ENCODE results near the gene MRPL1. TPM values are rescaled to one million over a fixed set of nuclear protein-coding genes. Genes with fewer than 3 reads are reported as not detected.

Gene MRPL1
- total and polyA plus RNA-seq, 10 donors = 14.4 to 53.7 (median 26.6) TPM

- WGBS, 5 donors = 31 to 43% (median 36%) methylated on average over 8 of the region's 8 CpGs
- TF ChIP-seq POLR2AphosphoS5 (IDR thresholded peaks at IDR 0.05) (peak in 1 of 3 donors; percentile 14), CTCF (IDR thresholded peaks at IDR 0.05 in 8 of 11, conservative IDR thresholded peaks at IDR 0.05 in 3 of 11) (no peak), POLR2A (IDR thresholded peaks at IDR 0.05) (no peak)
- H3K27me3 ChIP-seq (replicated peaks in 1 of 7) = no peaks in the 10 kb centered on the region
- H3K27ac ChIP-seq = peak overlapping the region; percentile 98 to 100 (median 100)
- no peak for DNase-seq
- H3K36me3 ChIP-seq = no peaks in the 10 kb centered on the region
- intact Hi-C loops (cut with DNase I; ENCODE audit: low total_unique reads) = loop anchor here (5.0 kb wide), 1 partner anchor 45 kb away; the partner anchor contains the start of gene MRPL1
- H3K9me3 ChIP-seq = peaks cover 0 to 2% (median 0%) of the 10 kb centered on the region in 8 donors
- H3K4me1 ChIP-seq = peaks cover 13 to 80% (median 74%) of the 10 kb centered on the region in 6 donors
- peak overlapping the region; percentile 52 to 86 (median 78) for H3K4me3 ChIP-seq
These were observed 45.1 kb upstream of the MRPL1 start for GRCh38 chr4:77817304-77818072.

DNA sequence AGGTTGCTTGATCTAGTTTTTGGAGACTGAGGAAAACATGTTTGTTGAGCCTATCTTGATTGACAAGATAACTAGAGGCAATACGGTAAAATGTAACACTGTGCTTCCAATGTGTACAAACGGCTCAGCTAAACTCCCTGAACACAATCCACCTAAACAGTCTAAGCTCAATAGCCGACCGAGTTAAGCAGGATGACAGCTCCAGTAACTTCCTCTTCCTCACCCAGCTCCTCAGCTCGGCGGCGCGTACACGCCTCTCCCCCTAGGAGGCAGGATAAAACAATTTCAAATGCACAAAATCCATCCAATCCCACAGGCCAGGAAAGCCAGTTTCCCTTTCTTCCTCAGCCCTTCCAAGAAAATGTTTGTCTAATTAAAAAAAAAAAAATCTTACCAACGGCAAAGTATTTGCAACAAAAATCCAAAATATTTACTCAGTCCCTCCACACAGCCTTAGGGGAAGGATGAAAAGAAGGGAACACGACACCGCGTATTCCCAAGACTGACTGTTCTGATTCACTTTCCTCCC is 44.5 kb upstream of the MRPL1 start:
- H3K4me1 ChIP-seq = peaks cover 13 to 80% (median 74%) of the 10 kb centered on the region in 6 donors

DNA sequence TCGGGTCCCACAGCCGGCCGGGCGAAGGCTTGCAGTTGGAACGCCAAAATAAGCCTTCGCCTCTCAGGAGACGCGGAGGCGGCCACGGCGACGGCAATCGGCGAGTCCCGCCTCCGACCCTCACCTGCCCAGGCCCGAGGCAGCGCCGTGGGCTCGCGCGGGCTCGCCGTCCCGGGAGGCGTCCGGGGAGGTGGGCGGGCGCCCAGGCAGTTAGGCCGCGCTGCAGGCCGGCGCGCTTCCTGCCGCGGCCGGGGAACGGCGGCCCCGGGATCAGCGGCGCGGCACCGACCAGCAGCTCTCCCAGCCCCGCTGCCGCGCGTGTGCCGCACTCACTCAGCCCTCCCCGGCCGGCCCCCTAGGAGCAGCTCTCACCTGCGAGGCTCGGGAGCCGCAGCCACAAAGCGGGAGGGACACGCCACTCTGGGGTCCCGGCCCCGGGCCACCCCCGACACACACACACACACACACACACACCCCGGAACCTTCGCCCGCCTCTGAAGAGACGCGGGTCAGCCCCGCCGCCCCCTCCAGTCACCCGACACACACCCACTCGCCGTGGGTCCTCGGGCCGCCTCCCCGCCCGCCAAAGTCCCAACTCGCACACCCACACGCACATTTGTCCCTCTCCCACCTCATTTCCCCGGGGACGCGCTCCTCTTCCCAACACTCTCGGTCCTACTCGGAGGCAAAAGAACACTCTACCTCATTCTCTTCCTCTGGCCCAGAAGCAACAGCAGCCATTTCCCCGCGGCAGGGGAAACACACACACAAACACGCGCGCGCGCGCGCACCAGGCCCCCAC is 43.8 kb upstream of the MRPL1 start, which contains the start of gene CNOT6L:
Gene CNOT6L, minus strand, starts transcription at position 767 of the 802 bp plus-strand sequence. Its CDS starts 60 bp downstream, at position 707.
- Histone ChIP-seq H3K4me3 (peak within 1 kb of the TSS; percentile 52 to 86 (median 78)), H3K27ac (peak within 1 kb of the TSS; percentile 98 to 100 (median 100)), H3K4me1 (peaks cover 13 to 80% (median 73%) of the 10 kb centered on the region in 6 donors), H3K27me3 (replicated peaks in 1 of 7) (no peaks in the 10 kb centered on the region), H3K9me3 (no peaks in the 10 kb centered on the region), H3K36me3 (no peaks in the 10 kb centered on the region)
- DNase-seq = peak; percentile 94
- TF ChIP-seq POLR2A (IDR thresholded peaks at IDR 0.05) (peak in 2 of 3 donors; percentile 23 to 24), CTCF (IDR thresholded peaks at IDR 0.05 in 8 of 11, conservative IDR thresholded peaks at IDR 0.05 in 3 of 11) (no peak), POLR2AphosphoS5 (IDR thresholded peaks at IDR 0.05) (peak; percentile 57 to 69 (median 62))
- 0 to 1% (median 0%) methylated on average over 55 to 88 of the region's 89 CpGs for WGBS, 5 donors
- intact Hi-C loops (cut with DNase I; ENCODE audit: low total_unique reads) = loop anchor here (5.0 kb wide), 1 partner anchor 43 kb away; the partner anchor contains the start of gene MRPL1

More for the DNA sequence above, 44.5 kb upstream of the MRPL1 start:
- DNase-seq = peak; percentile 92
- WGBS, 5 donors = 0 to 1% (median 0%) methylated on average over 13 of the region's 13 CpGs
- Histone ChIP-seq H3K4me3 (peak overlapping the region; percentile 52 to 86 (median 78)), H3K36me3 (no peaks in the 10 kb centered on the region), H3K9me3 (no peaks in the 10 kb centered on the region), H3K27ac (peak overlapping the region; percentile 98 to 100 (median 100)), H3K27me3 (replicated peaks in 1 of 7) (no peaks in the 10 kb centered on the region)
- TF ChIP-seq POLR2A (IDR thresholded peaks at IDR 0.05) (no peak), CTCF (IDR thresholded peaks at IDR 0.05 in 8 of 11, conservative IDR thresholded peaks at IDR 0.05 in 3 of 11) (peak; percentile 38 to 78 (median 60)), POLR2AphosphoS5 (IDR thresholded peaks at IDR 0.05) (peak in 1 of 3 donors; percentile 79)
- intact Hi-C loops (cut with DNase I; ENCODE audit: low total_unique reads) = loop anchor here (5.0 kb wide), 1 partner anchor 44 kb away; the partner anchor contains the start of gene MRPL1
